Esophagus muscularis mucosa (tissue), 3 donors: ENCODE data around the gene TMEM132C.

Experiments
- CTCF ChIP-seq, 3 experiments: fragments of 200-600 bp in 2 of 3; fragments of 450-650 bp in 1 of 3; sonication (generic) in 2 of 3; IDR thresholded peaks; one replicate each; pipeline ENCODE4 v1.5.1; 2017 to 2019; ENCODE audit warnings: antibody characterized with exemption in 3 of 3, mild to moderate bottlenecking in 2 of 3, moderate library complexity in 1 of 3
- POLR2A ChIP-seq: fragments of 450-650 bp; IDR thresholded peaks from one replicate; pipeline ENCODE4 v1.6.1; 2017; ENCODE audit warnings: antibody characterized with exemption, moderate library complexity, mild to moderate bottlenecking, low read depth

DNA sequence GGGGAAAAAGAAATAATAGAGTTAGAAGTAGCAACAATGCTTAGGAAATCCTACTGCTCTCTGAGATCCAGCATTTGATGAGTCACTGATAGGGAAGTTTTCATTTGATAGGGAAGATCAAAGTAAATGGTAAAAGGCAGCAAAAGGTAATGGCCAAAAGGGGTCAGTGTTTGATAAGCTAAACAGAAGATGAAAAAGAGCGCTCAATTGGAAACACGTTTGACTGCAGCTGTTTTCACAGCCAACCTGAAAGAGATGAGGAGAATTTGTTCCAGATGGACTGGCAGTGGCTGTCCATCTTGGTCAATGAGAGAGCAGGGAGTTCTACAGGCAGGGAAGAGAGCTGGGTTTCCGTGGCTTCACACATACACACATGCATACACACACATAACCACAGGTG, 264.2 kb downstream of the TMEM132C start:
- TF ChIP-seq CTCF (IDR thresholded peaks at IDR 0.05), result no peak
- no peak for TF ChIP-seq POLR2A
